Mucosa of descending colon (tissue), 3 donors: ENCODE data around the gene PNKD. TPM values are rescaled to one million over a fixed set of nuclear protein-coding genes. Genes with fewer than 3 reads are reported as not detected.

ENCODE experiments used
- ATAC-seq: fragments of 200-7000 bp; cut with Tn5 transposase; one replicate; pipeline ENCODE4 v1.9.1; 2020; ENCODE audit warnings: mild to moderate bottlenecking, moderate library complexity
- DNase-seq, 3 donors: peaks; one replicate each; pipeline ENCODE4 v3.0.0-alpha.2; 2020
- H3K36me3 ChIP-seq: fragments of 200-600 bp; one replicate; pipeline ENCODE4 v1.8.0; 2021; ENCODE audit warnings: low read depth, mild to moderate bottlenecking
- H3K4me1 ChIP-seq: fragments of 200-600 bp; one replicate; pipeline ENCODE4 v1.8.0; 2021; ENCODE audit warnings: low read depth, mild to moderate bottlenecking
- H3K4me3 ChIP-seq: fragments of 200-600 bp; one replicate; pipeline ENCODE4 v1.8.0; 2021; ENCODE audit warnings: mild to moderate bottlenecking
- H3K9me3 ChIP-seq: fragments of 200-600 bp; one replicate; pipeline ENCODE4 v1.8.0; 2021; ENCODE audit warnings: mild to moderate bottlenecking
- CTCF ChIP-seq: fragments of 200-600 bp; IDR thresholded peaks from one replicate; pipeline ENCODE4 v1.8.0; 2022; ENCODE audit warnings: antibody characterized with exemption, mild to moderate bottlenecking
- intact Hi-C, 2 donors: fragments of 100-400 bp; cut with DNase I in 1 of 2; cut with micrococcal nuclease in 1 of 2; formaldehyde crosslinking; loops; one replicate each; pipeline versions ENCODE4 v1.11.0 to v1.11.1; 2022; cut with DNase I, micrococcal nuclease
- total RNA-seq, 3 donors: library from RNA; stranded (reverse); fragmentation: NEBNext Ultra II Directional in 2 of 3; extraction: Animal tissue kit (Norgen Biotek cat#: 25700) in 2 of 3; gene quantifications; one replicate each; pipeline versions ENCODE4 v1.2.1 to v1.2.4, GENCODE V29; 2021 to 2023
- donor health status: DM: no; HTN: no; CAD: no; lungs with moderate emphysema.
- donor health status: DM: no; HTN: no; CAD: no.
- donor health status: DM: no; HTN: yes; CAD: no.

The PNKD gene
- total RNA-seq, 3 donors from 2014 or later, result 77.1 to 101 (median 92.1) TPM

GRCh38 chr2:218256612-218257350 is 13.5 kb upstream of the PNKD start:
- intact Hi-C loops, result loop anchor here (10.0 kb wide), 1 partner anchor 72 kb away; no protein-coding TSS in a partner anchor
- peaks cover 15% of the 10 kb centered on the region for H3K36me3 ChIP-seq

GRCh38 chr2:218257390-218257981 is 12.8 kb upstream of the PNKD start:
- intact Hi-C loops, result loop anchor here (10.0 kb wide), 1 partner anchor 73 kb away; no protein-coding TSS in a partner anchor
- DNase-seq, result no peak
- Histone ChIP-seq H3K4me3 (no peak overlapping the region), H3K9me3 (no peaks in the 10 kb centered on the region), H3K4me1 (peaks cover 20% of the 10 kb centered on the region), H3K36me3 (peaks cover 12% of the 10 kb centered on the region)
- peak; percentile 32 for ATAC-seq
- TF ChIP-seq CTCF, result no peak

More at GRCh38 chr2:218256612-218257350, 13.5 kb upstream of the PNKD start:
- TF ChIP-seq CTCF, result no peak
- no peak overlapping the region for H3K4me3 ChIP-seq
- no peak for ATAC-seq
- peaks cover 18% of the 10 kb centered on the region for H3K4me1 ChIP-seq
- DNase-seq, result no peak
- no peaks in the 10 kb centered on the region for H3K9me3 ChIP-seq

GRCh38 chr2:218259099-218259961 is 11.0 kb upstream of the PNKD start:
- no peak for DNase-seq
- H3K4me3 ChIP-seq, result no peak overlapping the region
- peaks cover 3% of the 10 kb centered on the region for H3K36me3 ChIP-seq
- no peak for TF ChIP-seq CTCF
- peaks cover 38% of the 10 kb centered on the region for H3K4me1 ChIP-seq
- no peaks in the 10 kb centered on the region for H3K9me3 ChIP-seq
- peak; percentile 3 for ATAC-seq
- intact Hi-C loops, result loop anchor here (10.0 kb wide), 1 partner anchor 75 kb away; no protein-coding TSS in a partner anchor

- peaks cover 46% of the 10 kb centered on the region for H3K4me1 ChIP-seq
- TF ChIP-seq CTCF, result no peak
- no peak overlapping the region for H3K4me3 ChIP-seq
- no peak for DNase-seq
- intact Hi-C loops, result no loop called here
- ATAC-seq, result no peak
- H3K36me3 ChIP-seq, result no peaks in the 10 kb centered on the region
- no peaks in the 10 kb centered on the region for H3K9me3 ChIP-seq
Observed at GRCh38 chr2:218260166-218260565, 10.2 kb upstream of the PNKD start.

- peaks cover 52% of the 10 kb centered on the region for H3K4me1 ChIP-seq
- peak in 2 of 3 donors; percentile 55 to 60 for DNase-seq
- intact Hi-C loops, result no loop called here
- TF ChIP-seq CTCF, result no peak
- no peak within 1 kb of the TSS for H3K4me3 ChIP-seq
- no peaks in the 10 kb centered on the region for H3K9me3 ChIP-seq
- peak; percentile 8 for ATAC-seq
- no peaks in the 10 kb centered on the region for H3K36me3 ChIP-seq
Observed at GRCh38 chr2:218260742-218261422, 9.4 kb upstream of the PNKD start, which contains the start of gene GPBAR1. TSS of gene GPBAR1 (plus strand) at chr2:218261015. CDS start at chr2:218262725, 1,710 bp downstream.
